Stimulated activated CD8-positive, alpha-beta memory T cell treated with anti-CD3 and anti-CD28 coated beads, Interleukin-15, amount 100 ng/mL, for 4 hours (primary cell): Measurements from ENCODE around the gene AMPD2.

ENCODE experiments used
- DNase-seq, 2 donors: peaks; one replicate each; pipeline ENCODE4 v3.0.0-alpha.2; 2020; ENCODE audit warnings: low read depth in 2 of 2

AMPD2 gene

DNA sequence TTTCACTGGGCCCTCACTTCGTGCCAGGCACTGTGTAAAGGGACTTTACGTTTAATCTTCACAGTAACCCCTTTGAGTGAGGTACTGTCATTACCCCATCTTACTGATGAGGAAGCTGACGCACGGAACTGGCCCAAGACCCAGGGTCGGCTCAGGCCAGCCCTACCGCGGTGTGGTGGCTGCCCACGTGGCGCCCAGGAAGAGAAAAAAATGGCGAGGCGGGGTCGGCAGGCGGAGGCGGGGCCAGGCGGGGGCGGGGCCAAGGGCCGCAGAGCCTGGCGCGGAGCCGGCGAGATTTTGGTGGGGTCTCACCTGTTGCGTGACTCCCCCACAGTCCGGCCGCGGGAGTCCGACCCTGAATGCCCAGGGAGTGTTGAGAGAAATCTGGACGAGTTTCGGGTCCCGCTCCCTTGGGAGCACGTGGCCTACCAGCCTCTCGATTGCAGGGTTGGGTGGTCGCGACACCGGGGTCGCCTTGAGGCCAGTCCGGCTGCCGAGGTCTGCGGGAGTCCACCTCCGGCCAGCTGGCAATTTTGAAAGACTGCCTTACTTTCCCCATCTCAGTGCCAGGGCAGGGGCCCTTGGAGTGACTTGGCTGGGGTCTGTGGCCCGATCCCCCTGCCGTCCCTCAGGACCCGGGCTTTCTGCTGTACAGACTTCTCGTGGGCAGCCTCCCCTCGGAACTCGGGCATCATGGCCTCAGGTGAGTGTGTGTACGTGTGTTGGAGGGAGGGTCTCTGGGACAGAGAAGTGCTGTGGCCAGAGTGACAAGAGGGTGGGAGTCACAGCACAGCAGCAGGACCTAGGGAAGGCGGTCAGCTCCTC lies at the start of gene AMPD2, which contains the start of gene GNAT2:
AMPD2 (plus strand) TSS at position 262 of the 825 bp plus-strand sequence. CDS start 1,339 bp downstream, outside the sequence.
GNAT2 (minus strand) TSS at position 41 of the 825 bp plus-strand sequence. CDS start 6,746 bp downstream, outside the sequence.
- peak; percentile 52 to 58 for DNase-seq

DNA sequence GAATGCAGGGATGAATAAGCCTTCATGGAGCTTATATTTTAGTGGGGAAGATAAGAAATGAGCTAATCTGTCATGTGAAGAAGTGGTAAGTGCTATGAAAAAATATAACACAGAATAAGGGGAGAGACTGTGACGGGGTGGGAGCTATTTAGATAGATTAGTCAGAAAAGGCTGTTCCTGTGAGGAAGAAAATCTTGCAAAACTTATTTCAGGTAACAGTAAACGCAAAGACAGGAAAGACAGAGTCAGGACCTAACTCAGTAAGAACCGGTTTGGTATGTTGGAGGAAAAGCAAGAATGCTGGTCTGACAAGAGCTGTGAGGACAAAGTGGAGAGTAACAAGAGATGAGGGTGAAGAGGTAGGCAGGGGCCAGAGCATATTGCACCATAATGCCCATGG lies 49.2 kb upstream of the AMPD2 start:
- no peak for DNase-seq

DNA sequence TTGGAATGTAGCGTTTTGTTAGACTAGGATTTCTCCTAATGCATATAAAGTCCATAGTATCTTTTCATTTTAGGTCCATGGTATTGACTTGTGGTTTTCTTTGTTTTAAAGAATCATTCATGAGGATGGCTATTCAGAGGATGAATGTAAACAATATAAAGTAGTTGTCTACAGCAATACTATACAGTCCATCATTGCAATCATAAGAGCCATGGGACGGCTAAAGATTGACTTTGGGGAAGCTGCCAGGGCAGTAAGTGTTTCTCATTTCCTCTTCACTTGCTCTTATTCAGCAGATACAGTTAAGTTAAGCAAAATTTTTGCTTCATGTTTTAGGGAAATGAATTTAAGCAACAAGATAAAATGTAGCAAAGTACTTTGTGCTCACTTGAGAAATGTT lies 45.9 kb upstream of the AMPD2 start:
- no peak for DNase-seq

DNA sequence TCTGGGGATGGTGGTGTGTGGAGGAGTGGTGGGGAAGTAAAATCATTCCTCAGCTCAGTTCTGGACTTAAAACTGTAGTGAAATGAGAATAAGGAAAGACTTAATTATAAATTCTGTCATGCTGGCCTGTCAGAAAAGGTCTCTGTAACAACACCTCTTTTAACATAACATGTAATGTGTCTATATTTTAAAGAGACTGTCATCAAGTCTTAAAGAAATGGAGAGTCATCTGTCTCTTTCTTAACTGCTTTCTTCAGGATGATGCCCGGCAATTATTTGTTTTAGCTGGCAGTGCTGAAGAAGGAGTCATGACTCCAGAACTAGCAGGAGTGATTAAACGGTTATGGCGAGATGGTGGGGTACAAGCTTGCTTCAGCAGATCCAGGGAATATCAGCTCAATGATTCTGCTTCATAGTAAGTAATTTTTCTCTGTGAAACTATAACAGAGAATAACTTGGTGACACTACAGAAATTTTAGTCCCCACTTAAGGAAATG lies 40.6 kb upstream of the AMPD2 start:
- DNase-seq: no peak

DNA sequence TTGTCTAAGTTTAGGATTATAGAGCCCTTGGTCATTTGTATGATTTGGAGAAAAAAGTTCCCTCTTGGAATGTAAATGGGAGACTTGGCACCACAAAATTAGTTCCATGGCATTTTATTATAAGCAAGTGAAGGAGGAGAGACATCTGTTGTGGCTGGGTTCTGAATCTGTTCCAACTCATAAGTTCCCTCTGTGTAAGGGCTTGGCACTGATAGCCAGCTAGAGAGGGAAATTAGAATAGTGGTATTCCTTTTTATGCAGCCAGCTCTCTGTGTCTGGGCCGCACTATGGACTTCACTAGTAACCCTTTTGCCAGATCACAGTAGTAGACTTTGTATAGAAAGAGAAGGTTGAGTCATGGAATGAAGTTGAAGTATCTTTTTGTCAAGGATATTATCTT lies 40.1 kb upstream of the AMPD2 start:
- no peak for DNase-seq

DNA sequence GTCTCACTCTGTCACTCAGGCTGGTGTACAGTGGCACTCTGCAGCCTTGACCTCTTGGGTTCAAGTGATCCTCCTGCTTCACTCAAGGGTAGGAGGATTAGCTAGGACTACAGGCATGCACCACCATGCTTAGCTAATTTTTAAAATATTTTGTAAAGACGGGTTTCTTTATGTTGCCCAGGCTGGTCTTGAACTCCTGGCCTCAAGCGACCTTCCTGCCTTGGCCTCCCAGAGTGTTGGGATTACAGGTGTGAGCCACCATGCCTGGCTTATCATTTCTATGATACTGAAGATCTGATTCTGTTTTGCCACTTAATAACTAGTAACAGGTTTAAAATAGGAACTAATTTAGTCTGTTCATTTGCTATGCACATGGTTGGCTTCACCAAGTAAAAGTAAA lies 37.6 kb upstream of the AMPD2 start:
- no peak for DNase-seq

DNA sequence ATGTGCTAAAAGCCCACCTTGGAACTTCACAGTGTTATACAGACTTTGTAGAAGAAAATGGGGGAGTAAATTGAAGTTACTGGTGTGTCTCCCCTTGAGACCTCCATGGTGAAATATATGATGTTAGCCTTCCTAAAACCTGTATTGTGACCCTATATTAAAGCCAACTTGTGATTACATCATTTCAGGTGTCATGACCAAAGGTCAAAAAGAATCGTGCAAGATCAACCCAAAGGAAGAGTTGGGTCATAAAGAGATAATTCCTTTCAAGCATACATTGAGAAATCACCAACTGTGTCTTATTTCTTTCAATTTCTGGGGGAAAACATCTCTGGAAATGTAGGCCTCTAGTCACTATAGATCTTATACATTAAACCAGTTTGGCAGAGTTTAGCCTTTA lies 34.9 kb upstream of the AMPD2 start:
- DNase-seq: no peak

DNA sequence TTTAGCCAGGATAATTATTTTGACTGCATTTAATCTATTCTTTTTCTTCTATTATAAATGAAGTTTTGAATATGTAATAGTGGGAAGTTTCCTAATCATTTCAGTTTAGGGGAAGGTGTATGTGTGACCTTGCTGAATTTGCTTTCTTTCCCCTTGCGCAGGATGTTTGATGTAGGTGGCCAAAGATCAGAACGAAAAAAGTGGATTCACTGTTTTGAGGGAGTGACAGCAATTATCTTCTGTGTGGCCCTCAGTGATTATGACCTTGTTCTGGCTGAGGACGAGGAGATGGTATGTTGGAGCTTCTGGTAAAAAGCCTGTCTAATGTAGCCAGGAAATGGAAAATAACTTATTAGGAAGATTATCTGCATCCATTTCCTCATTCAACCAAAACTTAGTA lies 33.6 kb upstream of the AMPD2 start:
- no peak for DNase-seq

DNA sequence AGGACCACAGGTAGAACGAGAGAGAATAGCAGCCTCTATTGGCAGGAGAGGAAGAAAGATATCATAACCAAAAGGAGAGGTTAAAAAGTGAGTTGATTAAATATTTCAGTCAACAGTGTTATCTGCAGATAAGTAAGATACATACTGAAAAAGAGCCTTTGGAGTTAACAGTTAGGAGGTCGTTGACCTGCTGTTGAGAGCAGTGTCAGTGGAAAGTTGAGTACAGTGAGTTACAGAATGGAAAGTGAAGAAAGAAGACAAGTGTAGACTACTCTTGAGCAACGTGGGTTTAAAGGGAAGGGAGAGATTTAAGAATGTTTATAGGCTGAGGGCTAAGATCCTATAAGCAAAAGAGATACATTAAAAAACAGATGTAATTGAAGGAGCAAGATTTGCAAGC lies 30.5 kb upstream of the AMPD2 start:
- DNase-seq: no peak

DNA sequence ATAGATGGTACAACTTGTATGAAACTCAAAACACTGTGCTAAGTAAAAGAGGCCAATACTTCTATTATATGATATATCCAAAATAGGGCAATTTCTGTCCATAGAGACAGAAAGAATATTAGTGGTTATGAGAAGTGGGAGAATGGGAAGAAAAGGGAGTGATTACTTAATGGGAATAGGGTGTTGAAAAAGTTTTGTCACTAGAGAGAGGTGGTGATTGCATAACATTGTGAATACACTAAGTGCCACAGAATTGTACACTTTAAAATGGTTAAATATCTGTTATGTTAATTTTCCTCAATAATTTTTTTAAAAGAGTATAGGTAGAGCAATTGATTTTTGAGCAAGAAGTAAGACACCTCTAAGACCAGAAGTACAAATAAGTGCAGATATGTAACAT lies 30.0 kb upstream of the AMPD2 start:
- DNase-seq: no peak

DNA sequence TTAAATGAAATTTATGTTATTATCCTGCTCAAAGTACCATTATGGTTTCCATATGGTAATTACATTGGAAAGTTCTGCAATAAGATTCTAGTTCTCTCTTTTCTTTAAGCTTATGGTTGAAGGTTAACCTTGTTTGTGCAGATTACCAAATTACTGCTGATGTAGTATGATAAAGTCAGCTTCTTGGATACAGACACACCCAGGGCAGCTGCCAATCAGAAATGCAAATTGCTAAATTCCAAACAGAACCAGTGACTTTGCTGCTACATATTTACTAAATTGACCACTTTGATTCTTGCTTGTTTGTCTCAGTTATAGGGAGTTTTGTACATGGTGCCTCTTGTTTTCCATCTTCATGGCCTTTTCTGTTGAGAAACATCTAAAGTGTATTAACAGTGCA lies 26.7 kb upstream of the AMPD2 start:
- DNase-seq: no peak

DNA sequence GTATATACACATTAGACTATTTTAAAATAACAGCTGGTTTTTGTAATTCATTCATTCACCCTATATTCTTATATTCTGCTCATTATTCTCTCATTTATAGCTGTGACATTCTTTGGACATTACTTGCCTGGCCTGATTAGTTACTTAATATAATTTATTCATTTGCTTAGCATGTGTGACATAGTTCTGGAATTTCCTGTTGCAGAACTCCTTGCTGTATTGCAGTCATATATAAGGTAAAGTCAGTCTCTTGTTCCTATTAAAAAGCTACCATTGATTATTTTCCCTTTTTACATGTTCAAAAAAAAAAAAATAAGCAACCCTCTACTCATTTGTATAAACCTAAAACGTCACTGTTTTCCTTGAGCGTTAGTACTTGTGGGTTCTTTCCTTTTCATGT lies 24.1 kb upstream of the AMPD2 start:
- DNase-seq: no peak

DNA sequence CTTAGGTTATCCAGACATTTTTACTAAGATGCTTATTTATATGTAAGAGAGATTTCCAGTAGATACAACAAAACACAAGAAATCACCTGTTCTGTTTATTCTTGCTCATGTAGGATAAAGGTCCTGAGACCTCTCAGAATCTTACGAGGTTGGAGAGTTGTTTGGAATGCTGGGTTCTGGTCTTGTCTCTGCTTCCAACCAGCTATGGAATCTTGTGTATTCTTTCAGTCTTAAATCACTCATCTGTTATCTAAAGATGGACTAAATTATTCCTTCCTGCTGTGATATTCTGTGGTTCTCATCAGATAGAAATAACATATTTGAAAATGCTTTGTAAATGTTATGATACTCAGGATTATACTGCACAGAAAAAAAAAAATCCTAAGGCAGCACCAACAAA lies 21.5 kb upstream of the AMPD2 start:
- DNase-seq: no peak

DNA sequence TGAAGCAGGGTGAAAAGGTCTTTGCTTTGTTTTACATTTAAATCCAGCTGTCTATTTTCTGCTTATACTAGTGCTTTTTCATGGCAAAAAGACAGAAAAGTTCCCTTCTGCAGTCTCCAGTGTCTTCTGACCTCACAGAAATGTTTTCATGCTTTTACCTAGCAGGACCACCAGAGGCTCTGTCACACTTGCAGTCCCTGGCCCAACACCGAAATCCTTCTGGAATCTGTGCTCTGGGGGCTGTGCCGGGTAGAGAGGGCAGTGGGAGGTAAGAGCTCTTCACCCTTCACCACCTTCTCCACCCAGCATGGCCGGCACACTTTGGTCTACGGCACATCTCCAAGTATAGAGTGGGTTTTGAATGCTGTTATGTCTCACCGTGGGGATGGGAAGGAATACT lies 21.0 kb upstream of the AMPD2 start:
- DNase-seq: no peak

DNA sequence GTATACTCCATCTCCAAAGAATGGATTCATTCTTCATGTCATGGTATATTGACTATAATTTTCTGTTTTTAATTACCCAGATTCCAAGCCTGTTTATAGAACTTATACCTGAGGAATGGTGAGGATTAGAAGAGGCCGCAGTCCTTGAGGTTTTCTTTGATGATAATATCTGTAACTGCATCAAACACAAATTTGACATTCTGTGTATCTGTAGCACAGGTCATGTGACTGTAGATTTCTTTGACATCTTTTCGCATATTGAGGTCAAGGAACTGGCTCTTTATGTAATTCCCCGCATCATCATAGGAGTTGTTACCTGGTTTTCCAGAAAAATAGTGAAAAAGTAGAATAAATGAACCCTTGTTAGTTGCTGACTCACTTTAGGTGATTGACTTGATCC lies 16.4 kb upstream of the AMPD2 start:
- DNase-seq: no peak

DNA sequence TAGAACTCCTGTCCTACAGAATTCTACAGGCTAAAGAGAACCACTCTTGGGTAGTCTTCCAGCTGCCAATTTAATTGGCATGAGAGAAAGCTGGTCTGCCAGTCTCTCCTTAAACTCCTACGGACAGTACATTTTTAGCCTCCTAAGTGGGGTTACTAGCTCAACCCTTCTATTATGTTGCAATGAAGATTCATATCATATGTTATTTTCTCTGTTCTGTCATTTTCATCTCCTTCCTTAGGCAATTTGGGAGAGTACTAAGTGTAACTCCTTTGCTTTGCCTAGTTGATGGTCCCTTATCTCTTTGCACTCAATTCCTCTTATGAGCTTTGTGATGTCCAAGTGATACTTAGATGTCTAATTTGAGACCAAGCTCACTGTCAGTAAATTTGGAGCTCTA lies 14.3 kb upstream of the AMPD2 start:
- no peak for DNase-seq

DNA sequence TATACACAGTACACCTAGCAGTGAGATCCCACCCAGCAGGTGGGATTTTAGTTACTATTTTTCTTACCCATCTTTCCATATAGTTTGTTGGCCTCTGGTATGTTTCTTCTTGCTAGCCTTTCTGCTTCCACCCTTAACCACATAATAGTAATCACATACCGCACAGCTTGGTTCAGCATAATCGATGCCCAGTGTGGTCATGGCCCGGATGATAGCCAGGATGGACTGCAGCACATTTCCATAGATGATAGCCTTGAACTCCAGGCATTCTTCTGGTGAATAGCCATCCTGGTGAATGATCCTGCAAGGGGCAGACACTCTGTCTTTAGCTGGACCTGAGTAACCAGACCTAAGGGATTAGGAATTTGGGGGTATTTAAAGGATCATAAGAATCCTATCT lies 9.8 kb upstream of the AMPD2 start:
- no peak for DNase-seq

DNA sequence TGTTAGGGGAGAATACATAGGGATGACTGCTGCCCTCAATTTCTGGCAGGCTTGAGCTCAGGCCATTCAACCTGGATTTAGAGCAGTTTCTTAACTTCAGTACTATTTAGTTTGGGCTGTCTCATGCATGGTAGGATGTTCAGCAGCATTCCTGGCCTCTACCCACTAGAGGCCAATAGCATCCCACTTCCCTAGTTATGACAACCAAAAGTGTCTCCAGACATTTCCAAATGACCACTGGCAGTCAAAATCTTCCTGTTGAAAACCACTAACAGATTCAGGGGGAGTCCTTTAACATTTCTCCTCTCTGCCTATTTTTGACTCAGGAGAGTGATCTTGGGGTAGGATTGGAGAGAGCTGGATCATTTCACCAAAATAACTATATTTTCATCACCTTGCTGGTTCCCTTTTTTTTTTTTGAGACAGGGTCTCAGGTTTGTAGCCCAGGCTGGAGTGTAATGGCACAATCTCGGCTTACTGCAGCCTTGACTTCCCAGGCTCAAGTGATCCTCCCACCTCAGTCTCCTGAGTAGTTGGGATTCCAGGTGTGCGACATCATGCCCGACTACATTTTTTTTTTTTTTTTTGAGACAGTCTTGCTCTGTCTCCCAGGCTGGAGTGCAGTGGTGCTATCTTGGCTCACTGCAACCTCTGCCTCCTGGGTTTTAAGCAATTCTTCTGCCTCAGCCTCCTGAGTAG lies 8.9 kb upstream of the AMPD2 start:
- DNase-seq: no peak

DNA sequence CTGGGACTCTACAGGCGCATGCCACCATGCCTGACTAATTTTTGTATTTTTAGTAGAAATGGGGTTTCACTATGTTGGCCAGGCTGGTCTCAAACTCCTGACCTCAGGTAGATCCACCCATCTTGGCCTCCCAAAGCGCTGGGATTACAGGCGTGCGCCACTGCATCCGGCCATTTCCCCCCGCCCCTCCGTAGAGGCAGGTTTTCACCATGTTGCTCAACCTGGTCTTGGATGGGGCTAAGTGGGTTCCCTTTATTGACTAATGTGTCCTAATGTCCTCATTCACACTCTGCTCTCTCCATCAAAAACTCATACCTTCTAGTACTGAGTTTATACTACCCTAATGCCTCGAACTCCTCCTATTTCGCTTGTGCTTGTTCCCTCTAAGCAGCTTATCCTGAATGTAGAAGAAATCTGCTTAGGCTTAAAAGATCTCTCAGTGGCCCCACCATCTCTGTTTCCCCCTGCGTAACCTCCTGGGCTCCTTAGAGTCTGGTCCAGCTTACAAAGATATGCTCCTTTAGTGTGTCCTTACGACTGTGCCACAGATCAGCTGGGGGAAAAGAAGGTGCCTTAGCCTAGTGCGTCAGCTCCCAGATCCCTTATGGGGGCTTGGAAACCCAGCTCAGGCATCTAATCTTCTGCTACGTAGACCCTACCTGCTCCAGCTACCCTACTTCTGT lies 8.2 kb upstream of the AMPD2 start:
- no peak for DNase-seq

DNA sequence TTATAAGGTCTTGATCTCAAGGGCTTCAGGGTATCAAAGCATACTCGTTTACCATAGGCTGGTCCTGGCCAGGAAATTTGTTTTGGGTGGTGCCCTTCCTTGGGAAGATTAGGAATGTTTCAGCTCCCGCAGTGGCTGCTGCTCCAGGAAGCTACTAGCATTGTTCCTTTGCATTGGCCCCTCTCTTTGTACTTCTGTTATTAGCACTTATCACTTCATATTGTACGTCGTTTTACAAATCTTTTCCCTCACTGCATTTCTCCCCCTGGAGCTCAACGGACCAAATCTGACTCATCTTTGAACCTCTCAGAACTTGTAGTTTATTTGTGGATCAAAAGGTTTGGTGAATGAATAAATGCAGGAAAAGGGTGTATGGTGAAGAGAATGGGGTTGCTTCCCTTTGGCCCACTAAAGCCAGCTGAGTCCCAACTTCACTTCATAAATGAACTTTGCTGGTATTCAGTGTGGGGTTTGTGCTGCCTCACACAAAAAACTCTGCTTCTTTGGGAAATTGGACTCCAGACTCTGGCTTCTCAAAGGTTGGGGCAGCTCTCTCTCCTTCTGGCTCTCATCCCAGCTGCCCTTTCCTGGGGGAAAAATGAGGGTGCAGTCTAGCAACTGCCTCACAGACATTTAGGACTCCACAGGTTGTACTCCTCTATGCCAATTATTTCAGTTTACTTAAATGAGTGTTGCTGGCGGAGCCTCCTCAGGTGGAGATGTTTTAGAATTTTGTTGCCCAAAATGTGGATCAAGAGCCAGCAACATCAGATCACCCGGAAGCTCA lies 6.1 kb upstream of the AMPD2 start:
- no peak for DNase-seq

DNA sequence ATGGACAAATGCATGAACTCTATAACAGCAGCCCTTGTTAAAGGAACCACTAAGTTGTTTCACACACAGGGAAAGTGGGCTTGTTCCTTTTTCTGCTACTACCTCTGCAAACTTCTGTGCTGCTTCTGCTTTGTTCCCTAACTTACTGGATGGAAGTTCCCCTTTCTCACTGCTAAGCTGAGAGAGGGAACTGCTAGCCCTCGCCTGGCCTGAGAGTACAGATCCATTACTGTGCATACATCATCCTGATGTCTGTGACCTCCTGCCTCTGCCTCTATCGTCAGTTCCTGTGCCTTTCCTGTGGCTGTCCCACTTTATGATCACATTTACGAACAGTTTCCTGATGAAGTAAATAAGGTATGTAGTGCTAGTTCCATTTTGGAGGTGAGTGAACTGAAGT lies 3.8 kb upstream of the AMPD2 start:
- no peak for DNase-seq

DNA sequence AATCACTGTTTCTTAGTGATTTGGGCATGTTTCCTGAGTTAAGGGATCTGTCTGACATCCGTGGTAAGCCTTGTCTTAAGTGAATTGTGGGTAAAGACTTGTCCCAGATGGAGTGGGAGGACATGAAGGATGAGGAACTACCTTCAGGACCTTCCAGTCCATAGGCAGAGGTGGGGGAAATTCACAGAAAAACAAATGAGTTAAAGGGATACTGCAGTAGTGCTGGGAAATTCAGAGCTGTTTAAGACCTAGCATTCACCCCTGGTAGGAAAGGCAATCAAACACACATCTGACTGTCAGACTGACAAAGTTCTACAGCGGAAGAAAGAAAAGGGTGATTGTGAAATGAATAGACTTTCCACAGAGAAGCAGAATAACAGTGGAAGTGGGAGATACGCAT lies 3.2 kb upstream of the AMPD2 start:
- no peak for DNase-seq
